GM12892 (cell line): ENCODE results near the gene ID1.
"Not testable (repeated sequence)": the region's sequence is repeated elsewhere in the genome, so short reads cannot be mapped to it uniquely, and the experiment has no call there.

ENCODE experiments used
- DNase-seq: peaks from one replicate; pipeline ENCODE4 v3.0.0; 2011; ENCODE audit not compliant: insufficient read length
- FAIRE-seq: peaks from 2 replicates; lab custom pipeline; 2011; peaks lifted over from hg19 to GRCh38; lab: Jason Lieb, UNC
- POLR2A ChIP-seq: IDR thresholded peaks from 2 replicates; pipeline ENCODE4 v1.6.1; 2011; ENCODE audit warnings: low read depth, low read length, control low read depth
- POLR2AphosphoS5 ChIP-seq: IDR thresholded peaks from 2 replicates; pipeline ENCODE4 v1.6.1; 2011; ENCODE audit warnings: low read depth, low read length, control low read depth
- TAF1 ChIP-seq: IDR thresholded peaks from 2 replicates; pipeline ENCODE4 v1.6.1; 2011; ENCODE audit warnings: low read depth, mild to moderate bottlenecking, control low read depth, low read length, borderline replicate concordance

The ID1 gene

GRCh38 chr20:31579245-31579644, 25.8 kb upstream of the ID1 start:
- TF ChIP-seq POLR2A: no peak
- DNase-seq (no peak), FAIRE-seq (no peak)

GRCh38 chr20:31579941-31580651, 25.0 kb upstream of the ID1 start:
- DNase-seq, FAIRE-seq: not testable (repeated sequence)

GRCh38 chr20:31580706-31581105, 24.4 kb upstream of the ID1 start:
- TF ChIP-seq POLR2A (no peak), POLR2AphosphoS5 (no peak)
- DNase-seq (no peak), FAIRE-seq (no peak)

- no peak for FAIRE-seq
- DNase-seq: no peak
- TF ChIP-seq POLR2A (no peak), TAF1 (no peak), POLR2AphosphoS5 (no peak)
These were observed 23.7 kb upstream of the ID1 start for GRCh38 chr20:31581391-31581790.

GRCh38 chr20:31587545-31588389, 17.3 kb upstream of the ID1 start:
- TF ChIP-seq POLR2AphosphoS5 (no peak), POLR2A (no peak), TAF1 (no peak)
- FAIRE-seq (no peak), DNase-seq (no peak)

- TF ChIP-seq POLR2A (no peak), TAF1 (no peak), POLR2AphosphoS5 (no peak)
- no peak for FAIRE-seq
- no peak for DNase-seq
These were observed 14.3 kb upstream of the ID1 start for GRCh38 chr20:31590717-31591225.

- no peak for DNase-seq
- TF ChIP-seq POLR2AphosphoS5 (no peak), POLR2A (no peak), TAF1 (no peak)
- no peak for FAIRE-seq
These were observed 11.7 kb upstream of the ID1 start for GRCh38 chr20:31593221-31594001.

- no peak for FAIRE-seq
These were observed 11.0 kb upstream of the ID1 start for GRCh38 chr20:31594002-31594557.

GRCh38 chr20:31594558-31595379, 10.3 kb upstream of the ID1 start:
- DNase-seq (no peak), FAIRE-seq (no peak)
- TF ChIP-seq TAF1 (no peak), POLR2AphosphoS5 (no peak), POLR2A (no peak)

More at GRCh38 chr20:31594002-31594557, 11.0 kb upstream of the ID1 start:
- TF ChIP-seq POLR2AphosphoS5 (no peak), POLR2A (no peak), TAF1 (no peak)
- no peak for DNase-seq

GRCh38 chr20:31595380-31595653, 9.8 kb upstream of the ID1 start:
- no peak for DNase-seq
- FAIRE-seq: no peak
- no peak for TF ChIP-seq POLR2A
- TF ChIP-seq TAF1: no peak
- TF ChIP-seq POLR2AphosphoS5: no peak
